ENCODE data around the gene MAPK9.

The MAPK9 gene

DNA sequence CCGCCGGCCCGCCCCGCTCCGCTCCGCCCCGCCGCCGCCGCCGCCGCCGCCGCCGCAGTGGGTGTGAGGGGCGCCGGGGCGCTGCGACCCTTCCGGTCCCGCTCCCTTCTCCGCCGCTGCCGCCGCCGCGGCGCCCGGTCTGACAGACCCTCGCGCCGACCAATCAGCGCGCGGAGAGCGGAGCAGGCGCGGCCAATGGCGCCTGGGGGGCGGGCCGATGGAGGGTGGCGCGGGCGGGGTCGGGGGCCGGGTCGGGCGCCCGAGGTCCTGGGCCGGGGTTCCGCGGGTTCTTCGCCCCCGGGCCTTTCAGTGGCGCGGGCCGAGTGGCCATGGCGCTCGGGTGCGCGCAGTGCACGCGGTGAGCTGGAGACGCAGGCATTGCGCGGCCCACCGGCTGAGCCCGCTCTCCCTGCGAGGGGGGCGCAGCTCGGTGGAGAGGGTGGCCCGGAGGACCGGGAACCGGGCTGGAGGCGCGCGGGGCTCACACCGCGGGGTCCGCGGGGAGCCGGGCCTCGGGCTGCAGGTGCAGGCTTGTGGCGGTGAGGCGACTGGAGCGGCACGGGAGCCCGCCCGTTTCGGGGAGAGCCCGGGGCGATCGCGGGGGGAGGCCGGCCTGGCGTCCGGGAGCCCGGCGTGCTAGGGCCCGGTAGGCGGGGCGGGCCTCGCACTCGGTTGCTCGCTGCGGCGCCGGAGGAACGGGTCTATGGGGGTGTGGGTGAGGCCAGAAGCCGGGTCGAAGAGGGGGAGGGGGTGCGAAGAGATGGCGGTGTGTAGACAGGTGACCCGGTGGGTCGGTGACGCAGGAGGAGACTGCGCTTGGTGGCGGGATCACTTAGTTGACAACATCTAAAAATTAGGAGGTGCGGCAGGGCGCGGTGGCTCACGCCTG lies at the start of gene MAPK9:
MAPK9 (minus strand) TSS at position 141 of the 889 bp plus-strand sequence. CDS start 11,522 bp downstream, outside the sequence.
- DNase-seq: peak; percentile 80

DNA sequence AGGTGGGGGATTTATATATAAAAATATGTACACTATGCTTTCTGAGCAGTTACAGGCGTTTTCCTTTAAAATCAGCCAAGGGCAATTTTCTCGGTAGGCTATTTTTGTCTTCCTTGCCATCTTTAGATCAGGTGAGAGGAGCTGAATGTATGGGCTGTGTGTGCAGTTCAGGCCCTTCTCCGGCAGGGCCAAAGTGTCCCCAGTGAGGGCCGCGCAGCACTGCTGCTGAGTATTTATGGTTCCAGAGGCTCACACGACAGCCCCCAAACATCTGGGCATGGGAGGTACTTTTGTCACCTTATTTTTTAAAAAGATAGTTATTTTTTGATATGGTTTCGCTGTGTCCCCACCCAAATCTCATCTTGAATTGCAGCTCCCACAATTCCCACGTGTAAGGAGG lies 49.7 kb upstream of the MAPK9 start:
- no peak for DNase-seq

DNA sequence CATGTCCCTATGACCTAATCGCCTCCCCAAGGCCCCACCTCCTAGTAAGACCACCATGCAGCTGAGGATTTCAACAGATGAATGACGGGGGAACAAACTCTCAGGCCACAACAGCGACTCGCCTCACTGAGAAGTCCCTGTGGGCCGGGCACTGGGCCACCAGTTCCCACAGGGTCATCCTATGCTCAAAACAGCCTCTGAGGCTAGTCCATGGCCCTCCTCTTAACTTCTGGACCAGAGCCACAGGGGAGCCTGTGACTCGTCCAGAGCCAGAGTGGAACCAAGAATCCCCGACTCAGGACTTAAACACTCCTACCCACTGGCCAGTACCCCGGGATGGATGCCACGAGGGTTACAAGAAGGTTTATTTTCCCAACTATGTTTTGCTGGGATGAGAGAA lies 49.0 kb upstream of the MAPK9 start:
- no peak for DNase-seq

DNA sequence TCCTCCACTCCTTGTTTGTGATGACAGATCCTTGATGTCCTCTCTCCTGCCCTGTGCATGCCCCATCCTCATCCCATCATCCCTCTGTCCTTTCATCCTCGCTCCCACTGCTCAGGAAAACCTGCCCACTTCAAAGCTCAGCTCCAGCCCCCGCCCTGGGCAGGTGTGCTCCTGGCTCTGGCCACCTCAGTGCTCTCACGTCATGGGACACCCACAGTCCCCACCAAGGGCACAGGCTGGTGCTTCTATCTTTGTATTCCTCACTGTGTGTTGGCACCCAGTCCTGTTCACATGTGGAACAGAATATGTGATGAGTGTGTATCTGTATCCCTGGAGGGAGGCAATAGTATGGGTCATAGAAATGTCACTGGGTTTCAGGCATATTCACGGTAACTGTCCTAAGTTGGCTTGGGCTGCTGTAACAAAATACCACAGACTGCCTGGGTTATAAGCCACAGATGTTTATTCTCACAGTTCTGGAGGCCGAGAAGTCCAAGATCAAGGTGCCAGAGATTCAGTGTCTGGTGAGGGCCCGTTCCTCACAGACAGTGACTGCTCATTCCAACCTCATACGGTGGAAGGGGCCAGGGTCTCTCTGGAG lies 47.8 kb upstream of the MAPK9 start:
- no peak for DNase-seq

DNA sequence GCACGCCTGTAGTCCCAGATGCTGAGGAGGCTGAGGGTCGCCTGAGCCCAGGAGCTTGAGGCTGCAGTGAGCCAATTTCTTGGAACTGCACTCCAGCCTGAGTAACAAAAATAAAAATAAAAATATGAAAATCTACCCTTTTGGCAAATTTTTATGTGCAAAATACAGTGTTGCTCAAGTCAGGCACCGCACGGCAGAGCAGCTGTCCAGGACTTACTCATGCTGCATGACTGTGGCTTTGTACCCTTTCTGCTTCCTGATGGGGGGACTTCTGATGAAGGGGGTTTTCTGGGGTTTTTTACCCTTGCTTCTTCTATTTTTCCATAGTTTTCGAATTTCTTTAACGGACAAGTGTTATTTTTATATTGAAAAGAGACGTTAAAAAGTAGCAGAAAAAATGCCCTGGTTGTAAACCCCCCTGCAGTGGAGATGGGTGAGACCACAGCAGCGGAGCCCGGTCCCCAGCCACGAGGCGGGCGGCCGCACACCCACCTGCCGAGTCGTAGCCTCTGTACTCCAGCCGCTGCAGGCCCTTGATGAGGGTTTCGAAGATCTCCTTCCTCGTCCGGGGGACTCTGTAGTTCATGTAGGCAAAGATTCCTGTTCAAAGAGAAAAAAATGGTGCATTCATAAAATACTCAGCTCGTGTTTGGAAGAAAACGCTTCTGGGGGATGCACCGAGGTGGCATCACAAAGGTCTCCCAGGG lies 46.3 kb upstream of the MAPK9 start:
- no peak for DNase-seq

DNA sequence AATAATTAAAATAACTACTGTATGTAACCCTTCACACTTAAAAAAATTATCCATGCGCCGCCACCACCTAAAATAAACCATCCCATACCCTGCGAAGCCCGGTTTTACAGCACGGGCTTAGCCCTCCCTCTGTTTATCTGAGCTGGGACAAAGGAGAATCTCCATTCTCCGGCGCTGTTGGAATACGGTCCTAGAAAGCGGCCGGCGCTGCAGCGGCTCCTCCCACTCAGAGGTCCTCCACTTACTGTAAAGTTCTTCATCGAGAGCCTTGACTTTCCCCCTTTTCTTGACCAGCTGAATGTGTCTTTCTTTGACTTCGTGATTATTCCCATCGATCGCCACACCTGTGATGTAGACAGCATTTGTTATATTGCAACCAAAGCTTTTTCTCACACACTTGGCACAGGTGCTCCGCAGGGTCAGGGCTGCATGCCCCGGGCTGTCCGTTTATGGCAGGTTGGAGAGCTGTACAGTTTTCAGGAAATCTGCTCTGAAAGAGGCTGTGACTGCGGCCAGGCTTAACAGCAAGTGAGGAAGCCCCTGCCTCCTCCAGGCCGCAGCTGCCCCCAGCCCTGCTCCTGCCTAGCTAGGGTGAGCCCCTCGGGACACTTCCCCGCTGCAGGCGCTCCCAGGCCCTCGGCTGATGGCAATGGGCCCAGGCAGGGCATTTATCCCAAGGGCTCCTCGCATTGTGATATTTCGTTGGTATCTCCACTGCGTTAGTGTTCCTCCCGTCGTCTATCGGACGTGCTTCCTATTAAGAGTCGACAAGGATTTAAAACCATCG lies 44.5 kb upstream of the MAPK9 start:
- DNase-seq: no peak

DNA sequence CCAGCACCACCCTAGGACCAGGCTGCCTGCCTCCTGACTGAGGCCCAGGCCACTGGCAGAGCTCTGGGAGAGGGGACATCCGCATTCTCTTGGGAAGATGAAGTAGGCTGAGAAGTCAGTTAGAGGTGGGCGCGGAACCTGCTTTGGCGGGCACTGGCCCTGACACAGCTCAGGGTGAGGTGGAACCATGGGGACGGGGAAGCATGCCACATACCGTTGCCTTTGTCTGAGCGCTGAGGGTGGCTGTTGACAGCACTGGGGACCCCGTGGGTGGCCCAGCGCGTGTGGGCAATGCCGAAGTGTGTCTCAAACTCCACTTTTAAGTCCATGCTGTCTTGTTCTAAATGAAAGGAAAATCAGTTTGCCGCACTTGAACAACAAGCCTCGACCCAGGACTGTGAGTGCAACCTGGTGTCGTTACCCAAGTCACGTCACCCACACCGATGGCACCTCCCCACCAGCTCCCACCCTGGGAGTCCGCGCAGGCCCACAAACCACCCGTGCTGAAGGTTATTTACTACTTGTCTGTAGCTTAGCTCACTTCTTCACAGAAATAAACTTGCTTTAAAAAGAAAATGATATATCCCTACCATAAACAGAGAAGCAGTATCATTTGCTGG lies 43.8 kb upstream of the MAPK9 start:
- no peak for DNase-seq

DNA sequence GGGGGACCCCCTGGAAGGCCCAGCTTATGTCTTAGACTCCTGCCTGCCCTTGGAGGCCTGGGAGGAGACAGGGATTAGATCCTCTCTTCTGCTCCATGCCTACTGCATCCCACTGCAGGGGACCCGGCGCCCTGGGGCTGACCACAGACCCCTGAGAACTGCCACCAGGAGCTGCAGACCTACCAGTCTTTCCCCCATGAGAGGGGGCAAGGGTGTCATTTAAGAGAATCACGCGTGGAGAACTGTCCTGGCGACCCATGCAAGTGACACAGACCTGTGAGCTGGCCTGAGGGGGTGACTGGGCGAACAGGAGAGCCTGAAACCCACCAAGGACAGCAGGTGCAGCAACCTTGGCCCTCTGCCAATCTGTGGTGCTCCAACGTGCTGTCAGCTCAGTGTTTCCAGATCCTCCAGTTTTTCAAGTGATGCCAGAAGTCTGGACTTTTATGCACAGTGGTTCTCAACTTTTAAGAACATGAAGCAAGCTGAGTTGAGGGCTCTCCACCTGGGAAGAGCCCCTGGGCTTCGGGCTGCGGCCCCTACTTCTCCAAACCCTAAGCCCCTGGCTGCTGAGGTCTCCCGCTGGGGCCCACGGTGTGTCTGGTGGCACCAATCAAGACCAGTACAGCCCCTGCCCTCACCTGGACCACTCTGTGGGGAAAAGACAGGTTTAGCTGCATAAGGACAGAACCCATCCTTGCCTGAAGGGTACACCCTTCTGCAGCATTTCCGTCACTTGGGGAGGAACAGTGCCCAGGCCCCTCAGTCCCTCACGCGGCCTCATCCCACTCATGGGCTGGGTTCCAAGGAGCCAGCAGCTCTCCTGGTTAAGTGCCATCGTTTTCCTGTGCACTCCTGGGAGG lies 43.1 kb upstream of the MAPK9 start:
- no peak for DNase-seq

DNA sequence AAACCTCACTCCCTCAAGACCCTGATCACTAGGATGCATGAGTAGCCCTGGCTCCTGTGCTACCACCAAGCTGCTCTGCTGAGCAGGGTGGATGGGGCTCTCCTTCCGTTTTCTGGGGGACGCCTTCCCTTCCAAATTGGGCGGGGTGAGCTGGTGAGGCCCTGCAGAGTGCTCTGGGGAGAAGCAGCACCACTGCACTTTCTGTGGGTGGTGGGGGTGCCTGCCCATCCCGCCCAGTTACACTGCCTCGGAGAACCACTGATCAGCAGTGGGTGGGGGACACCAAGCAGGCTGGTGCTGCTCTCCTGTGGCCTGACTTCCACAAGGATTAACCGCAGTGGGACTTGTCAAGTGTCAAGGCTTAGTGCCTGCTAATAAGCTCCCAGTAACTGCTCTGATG lies 42.3 kb upstream of the MAPK9 start:
- DNase-seq: no peak

DNA sequence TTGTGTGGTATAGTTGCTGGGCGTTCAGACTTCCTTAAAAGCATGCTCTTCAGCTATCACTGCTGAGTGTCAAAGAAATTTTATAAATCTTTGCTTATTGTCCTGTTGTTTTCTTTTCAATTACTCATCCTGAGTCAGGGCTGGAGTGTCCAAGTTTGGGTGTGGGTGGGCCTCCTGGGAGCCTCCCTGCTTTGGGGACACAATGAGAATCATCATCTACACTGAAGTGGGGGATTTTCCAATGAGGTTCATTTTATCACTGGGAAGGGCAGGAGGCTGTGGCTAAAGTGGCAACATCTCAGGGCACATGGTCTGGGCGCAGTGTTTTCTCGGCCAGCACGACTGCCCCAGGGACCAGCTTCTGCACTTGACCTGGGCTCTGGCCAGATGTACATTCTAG lies 41.8 kb upstream of the MAPK9 start:
- DNase-seq: no peak

DNA sequence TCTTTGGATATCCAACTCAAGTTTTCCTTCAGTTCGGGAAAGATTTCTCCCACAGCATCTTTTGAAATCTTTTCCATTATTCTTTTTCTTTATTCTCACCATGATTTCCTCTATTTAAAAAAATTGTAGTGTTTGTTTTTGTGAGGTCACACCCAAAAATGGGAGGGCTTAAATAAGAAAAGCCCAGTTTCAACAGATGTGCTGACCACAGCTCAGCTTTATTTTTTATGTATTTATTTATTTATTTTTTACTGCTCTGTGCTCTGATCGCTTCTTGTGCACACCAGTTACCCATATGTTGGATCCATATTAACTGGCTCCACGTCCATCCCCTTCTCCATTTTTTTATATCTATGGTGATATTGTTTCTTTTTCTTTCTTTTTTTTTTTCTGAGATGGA lies 41.0 kb upstream of the MAPK9 start:
- DNase-seq: no peak

DNA sequence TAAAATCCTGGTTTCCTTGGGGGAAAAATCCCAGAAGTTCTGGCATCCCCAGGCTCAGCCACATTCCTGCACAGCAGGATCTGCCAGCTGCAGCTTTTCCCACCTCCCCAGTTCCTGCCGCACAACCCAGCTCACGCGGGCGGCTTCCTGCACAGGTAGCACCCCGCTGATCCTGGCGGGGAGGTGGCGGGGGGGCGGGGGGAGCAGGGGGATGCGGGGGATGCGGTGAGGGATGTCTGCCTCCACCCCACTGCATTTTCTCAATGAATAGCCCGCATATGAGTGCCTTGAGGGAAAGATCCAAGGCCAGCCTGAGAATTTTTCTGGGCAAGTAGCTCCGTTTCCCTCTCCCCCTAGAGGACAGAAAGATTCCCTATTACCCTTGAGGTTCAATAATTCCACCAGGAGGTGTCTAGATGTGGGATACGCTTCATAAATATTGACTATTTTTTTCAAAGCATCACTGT lies 40.2 kb upstream of the MAPK9 start:
- DNase-seq: no peak

DNA sequence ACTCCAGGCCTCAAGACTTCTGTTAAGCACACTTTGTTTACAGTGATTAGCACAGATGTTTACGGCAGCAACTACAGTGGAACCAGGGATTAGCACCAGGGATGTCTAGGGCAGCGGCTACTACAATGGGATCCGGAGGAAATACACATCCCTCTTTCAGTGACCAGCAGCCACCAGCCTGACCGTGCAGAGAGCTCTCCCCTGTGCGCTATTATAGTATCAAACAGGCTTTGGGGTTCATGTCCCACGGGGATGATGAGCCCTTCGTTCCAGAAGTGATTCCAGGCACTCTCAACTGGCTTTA lies 39.7 kb upstream of the MAPK9 start:
- DNase-seq: no peak

DNA sequence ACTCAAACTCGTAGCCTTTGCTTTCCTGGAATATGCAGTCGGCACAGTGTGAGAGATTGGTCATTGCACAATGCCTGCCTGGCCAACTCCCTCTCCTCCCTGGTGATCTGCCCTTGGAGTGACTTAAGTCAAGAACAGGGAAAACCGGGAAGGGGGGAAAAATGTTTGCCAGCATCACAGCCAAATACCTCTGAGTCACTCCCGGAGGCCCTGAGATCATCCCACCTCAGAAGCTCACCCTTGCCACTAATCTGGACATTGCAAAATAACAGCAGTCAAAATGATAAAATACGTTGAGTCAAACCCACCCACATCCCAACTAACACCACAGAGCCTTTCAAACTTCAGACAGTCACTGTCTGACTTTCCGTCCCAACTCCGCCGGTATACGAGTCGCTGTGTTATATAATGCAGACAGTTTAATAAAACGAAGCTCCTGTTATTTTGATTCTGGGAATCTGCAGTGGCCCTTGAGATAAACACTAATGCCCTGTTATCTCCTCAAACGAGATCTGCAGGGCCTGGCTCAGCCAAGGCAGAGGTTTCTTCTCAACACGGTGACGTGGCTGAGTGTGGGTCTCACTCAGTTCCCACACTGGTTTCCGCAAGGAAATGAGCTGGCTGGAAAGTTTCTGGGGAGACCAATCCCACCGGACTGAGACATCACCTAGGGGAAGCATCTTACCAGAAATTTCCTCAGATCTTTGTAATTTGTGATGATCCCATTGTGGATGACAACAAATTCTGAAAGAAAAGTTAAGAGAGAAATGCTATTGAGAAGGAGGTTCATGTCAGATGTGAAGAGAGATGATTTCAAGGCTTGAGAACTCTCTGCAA lies 39.1 kb upstream of the MAPK9 start:
- DNase-seq: no peak

DNA sequence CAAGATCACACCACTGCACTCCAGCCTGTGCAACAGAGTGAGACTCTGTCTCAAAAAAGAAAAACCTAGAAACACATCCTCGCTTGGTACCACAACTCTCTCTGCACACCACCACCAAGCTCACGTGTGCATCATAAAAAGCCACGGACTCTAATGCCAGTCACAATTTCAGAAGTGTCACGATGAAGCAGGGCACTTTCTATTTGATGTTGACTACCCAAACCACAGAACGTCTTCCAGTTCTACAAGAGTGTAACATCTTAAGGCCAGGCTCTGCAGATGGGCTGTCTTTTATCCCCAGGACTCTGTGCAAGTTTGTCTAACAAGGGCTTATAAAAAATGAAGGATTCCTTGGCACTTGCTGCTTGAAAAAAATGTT lies 38.4 kb upstream of the MAPK9 start:
- DNase-seq: no peak

DNA sequence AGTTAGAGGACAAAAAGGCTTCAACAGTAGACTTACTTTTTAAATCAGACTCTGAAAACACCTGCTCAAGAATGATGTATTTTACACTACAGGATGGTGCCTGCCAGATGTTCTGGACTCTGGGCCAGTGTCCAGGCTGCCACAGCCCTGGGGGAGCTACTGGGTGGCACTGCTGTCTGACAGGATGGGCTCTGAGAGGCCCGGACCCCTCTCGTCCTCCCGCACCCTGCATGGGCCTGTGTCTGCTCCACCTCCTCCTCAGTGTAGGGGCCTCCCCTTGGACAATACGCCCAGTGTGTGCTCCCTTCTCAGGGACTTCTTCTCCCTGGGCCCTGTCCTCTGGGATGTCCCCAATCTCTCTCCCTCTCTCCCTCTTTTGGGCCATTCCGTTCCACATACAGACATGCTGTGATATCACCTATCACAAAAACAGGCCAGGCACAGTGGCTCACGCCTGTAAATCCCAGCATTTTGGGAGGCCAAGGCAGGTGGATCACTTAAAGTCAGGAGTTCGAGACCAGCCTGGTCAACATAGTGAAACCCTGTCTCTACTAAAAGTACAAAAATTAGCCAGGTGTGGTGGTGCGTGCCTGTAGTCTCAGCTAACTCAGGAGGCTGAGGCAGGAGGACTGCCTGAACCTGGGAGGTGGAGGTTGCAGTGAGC lies 37.9 kb upstream of the MAPK9 start:
- no peak for DNase-seq

DNA sequence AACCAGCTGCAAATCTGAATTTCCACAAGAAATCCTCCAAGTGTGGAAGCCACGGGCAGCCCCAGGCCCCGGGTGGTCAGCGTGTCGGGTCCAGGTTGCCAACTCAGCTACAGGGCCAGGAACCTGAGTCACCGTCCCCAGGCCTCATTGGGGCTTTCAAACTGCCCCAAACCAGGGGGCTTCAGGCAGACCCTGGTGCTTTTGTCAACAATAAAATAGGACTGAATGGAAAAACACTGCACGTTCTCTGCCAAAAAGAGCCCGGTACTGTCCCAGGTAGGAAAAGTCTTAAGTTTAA lies 37.2 kb upstream of the MAPK9 start:
- DNase-seq: no peak

DNA sequence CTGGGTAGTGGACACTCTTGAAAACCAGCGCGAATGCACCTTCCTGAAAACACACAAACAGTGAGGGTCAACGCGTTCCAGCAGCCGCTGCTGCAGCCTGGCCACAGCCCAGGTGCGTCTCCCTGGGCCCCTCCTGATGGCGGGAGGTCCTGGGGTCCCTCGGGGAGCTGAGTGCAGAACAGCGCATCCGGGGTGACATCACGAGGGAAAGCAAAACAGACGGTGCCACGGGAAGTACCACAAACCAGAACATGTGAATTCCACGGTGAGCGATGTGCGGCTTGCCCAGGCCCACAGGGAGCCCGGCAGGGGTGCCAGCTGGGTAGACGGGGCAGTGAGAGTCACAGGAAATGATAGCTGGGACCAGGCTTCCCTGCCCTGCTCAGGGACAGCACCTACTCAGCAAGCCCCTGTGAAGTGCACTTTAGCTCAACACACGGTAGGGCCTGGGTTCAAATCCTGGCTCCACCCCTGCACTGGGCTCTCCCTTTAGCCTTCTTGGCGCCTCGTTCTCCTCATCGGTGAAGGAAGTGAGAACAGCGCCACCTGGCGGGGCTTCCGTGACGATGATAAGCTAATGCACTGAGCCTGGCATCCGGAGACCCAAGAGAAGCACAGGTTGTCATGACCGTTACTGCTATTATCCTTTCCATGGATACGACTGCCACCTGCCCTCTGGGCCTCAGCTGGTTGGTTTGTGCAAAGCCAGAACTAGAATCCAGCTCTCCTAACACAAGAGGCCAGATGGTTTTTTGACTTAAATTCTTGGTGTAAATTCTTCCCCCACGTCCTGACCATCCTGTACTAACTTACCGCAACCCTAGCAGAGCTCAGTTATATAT lies 36.6 kb upstream of the MAPK9 start:
- DNase-seq: peak; percentile 84

DNA sequence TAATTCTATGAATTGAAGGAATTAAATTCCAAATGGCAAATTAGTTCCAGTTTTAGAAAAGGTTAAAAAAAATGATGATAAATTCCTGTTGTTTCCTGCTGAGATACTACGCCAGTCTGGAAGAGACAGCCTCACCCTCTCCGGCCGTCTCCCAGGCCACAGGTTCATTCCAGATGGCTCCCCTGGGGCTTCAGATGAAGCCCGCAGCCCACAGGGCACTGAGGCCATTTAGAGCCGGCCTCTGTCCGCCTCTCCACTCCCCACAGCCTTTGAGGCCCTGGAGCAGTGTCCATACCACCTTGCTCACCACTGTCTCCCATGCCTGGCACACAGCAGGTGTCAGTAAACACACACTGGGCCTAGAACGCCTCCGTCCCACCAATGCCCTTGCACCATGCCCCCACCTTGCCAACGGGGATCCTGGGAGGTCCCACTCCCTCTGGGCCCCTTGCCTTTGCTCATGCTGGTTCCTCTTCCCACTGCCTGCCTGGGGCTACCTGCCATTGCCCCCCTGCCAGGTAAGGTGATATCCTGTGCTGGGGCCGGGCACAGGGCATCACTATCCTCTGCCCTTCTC lies 35.2 kb upstream of the MAPK9 start:
- DNase-seq: no peak
